Spleen (tissue), 7 donors: ENCODE data around the gene TTI1.

Experiments used
- POLR2A ChIP-seq, 3 donors: fragments of 450-650 bp; IDR thresholded peaks; one replicate each; pipeline ENCODE4 v1.5.1; 2017; ENCODE audit warnings: antibody characterized with exemption in 3 of 3, mild to moderate bottlenecking in 1 of 3
- POLR2AphosphoS5 ChIP-seq, 3 donors: sonication (generic); formaldehyde crosslinking; IDR thresholded peaks; one replicate each; pipeline ENCODE4 v1.5.1; 2017; ENCODE audit warnings: antibody characterized with exemption in 3 of 3
- TF ChIP-seq, protein P1 (sequence below), 11 experiments: fragments of 200-600 bp in 7 of 11; fragments of 450-650 bp in 4 of 11; sonication (generic) in 4 of 11; IDR thresholded peaks in 8 of 11; conservative IDR thresholded peaks in 3 of 11; 1 replicate in 7 of 11; 2 replicates in 4 of 11; pipeline versions ENCODE4 v1.4.0 to v1.8.0; 2016 to 2021; ENCODE audit warnings: antibody characterized with exemption in 11 of 11, inconsistent platforms in 4 of 11, mild to moderate bottlenecking in 1 of 11
- donor health status: DM: no; HTN: no; CAD: no; lungs with moderate emphysema.
- donor health status: DM: no; HTN: no; CAD: no.
- donor health status: DM: no; HTN: no; CAD: no.

DNA sequence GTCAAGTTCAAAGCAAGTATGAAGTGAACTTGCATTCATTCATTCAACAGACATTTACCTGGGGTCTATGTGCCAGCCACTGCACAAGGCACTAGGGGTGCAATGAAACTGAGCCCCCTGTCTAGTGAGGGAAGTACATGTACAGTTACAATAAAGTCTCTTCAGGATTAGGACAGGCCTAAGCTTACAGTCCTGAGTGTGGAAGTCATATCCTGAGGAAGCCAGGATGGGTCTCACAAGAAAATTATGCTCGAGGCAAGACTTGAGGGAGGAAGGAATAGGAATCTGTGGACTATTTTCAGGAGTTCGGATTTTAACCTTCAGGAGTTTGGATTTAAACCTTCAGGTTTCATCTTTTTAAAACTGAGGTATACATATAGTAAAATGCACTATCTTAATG lies 19.4 kb downstream of the TTI1 start:
- no peak for TF ChIP-seq POLR2A (IDR thresholded peaks at IDR 0.05)
- TF ChIP-seq, protein P1, sequence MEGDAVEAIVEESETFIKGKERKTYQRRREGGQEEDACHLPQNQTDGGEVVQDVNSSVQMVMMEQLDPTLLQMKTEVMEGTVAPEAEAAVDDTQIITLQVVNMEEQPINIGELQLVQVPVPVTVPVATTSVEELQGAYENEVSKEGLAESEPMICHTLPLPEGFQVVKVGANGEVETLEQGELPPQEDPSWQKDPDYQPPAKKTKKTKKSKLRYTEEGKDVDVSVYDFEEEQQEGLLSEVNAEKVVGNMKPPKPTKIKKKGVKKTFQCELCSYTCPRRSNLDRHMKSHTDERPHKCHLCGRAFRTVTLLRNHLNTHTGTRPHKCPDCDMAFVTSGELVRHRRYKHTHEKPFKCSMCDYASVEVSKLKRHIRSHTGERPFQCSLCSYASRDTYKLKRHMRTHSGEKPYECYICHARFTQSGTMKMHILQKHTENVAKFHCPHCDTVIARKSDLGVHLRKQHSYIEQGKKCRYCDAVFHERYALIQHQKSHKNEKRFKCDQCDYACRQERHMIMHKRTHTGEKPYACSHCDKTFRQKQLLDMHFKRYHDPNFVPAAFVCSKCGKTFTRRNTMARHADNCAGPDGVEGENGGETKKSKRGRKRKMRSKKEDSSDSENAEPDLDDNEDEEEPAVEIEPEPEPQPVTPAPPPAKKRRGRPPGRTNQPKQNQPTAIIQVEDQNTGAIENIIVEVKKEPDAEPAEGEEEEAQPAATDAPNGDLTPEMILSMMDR (IDR thresholded peaks at IDR 0.05 in 8 of 11, conservative IDR thresholded peaks at IDR 0.05 in 3 of 11): no peak
- TF ChIP-seq POLR2AphosphoS5 (IDR thresholded peaks at IDR 0.05): no peak
